KMS-11 (cell line): ENCODE data around the gene CELF4.

Experiments
- H2AFZ ChIP-seq: fragments of 200-600 bp; sonication (generic); 2 replicates; pipeline ENCODE4 v1.6.1; 2016; ENCODE audit warnings: antibody characterized with exemption, mixed run types, low read depth
- H3K27ac ChIP-seq: fragments of 200-600 bp; sonication (generic); 2 replicates; pipeline ENCODE4 v1.6.1; 2016; ENCODE audit warnings: mild to moderate bottlenecking, mixed run types
- H3K27me3 ChIP-seq: fragments of 200-600 bp; sonication (generic); 2 replicates; pipeline ENCODE4 v1.6.1; 2017; ENCODE audit warnings: mild to moderate bottlenecking, low read depth, mixed run types, moderate library complexity; ENCODE audit not compliant: insufficient read depth
- H3K36me3 ChIP-seq: fragments of 200-600 bp; sonication (generic); 2 replicates; pipeline ENCODE4 v1.6.1; 2017; ENCODE audit warnings: mild to moderate bottlenecking, mixed run types; ENCODE audit not compliant: insufficient read depth
- H3K4me1 ChIP-seq: fragments of 200-600 bp; sonication (generic); 2 replicates; pipeline ENCODE4 v1.6.1; 2016; ENCODE audit warnings: mild to moderate bottlenecking, low read depth, mixed run types; ENCODE audit not compliant: poor library complexity, severe bottlenecking
- H3K4me2 ChIP-seq: fragments of 200-600 bp; sonication (generic); 2 replicates; pipeline ENCODE4 v1.7.0; 2016; ENCODE audit warnings: mild to moderate bottlenecking, mixed run types
- H3K4me3 ChIP-seq: fragments of 200-600 bp; sonication (generic); IDR thresholded peaks from 2 replicates; pipeline ENCODE4 v1.6.1; 2017; ENCODE audit warnings: low read depth, low read length, mixed read lengths; ENCODE audit not compliant: insufficient read depth
- H3K79me2 ChIP-seq: fragments of 200-600 bp; sonication (generic); 2 replicates; pipeline ENCODE4 v1.6.1; 2016; ENCODE audit warnings: low read depth, mixed run types; ENCODE audit not compliant: insufficient read depth
- H3K9ac ChIP-seq: fragments of 200-600 bp; sonication (generic); 2 replicates; pipeline ENCODE4 v1.6.1; 2016; ENCODE audit warnings: mild to moderate bottlenecking, mixed run types
- H4K20me1 ChIP-seq: fragments of 200-600 bp; sonication (generic); 2 replicates; pipeline ENCODE4 v1.6.1; 2016; ENCODE audit warnings: mild to moderate bottlenecking, mixed run types; ENCODE audit not compliant: insufficient read depth
- TF ChIP-seq, protein P1 (sequence below): fragments of 200-600 bp; sonication (generic); conservative IDR thresholded peaks from 2 replicates; pipeline ENCODE4 v1.6.1; 2017; ENCODE audit warnings: low read depth, mild to moderate bottlenecking, antibody characterized with exemption, low read length, moderate library complexity, mixed read lengths

Gene CELF4

DNA sequence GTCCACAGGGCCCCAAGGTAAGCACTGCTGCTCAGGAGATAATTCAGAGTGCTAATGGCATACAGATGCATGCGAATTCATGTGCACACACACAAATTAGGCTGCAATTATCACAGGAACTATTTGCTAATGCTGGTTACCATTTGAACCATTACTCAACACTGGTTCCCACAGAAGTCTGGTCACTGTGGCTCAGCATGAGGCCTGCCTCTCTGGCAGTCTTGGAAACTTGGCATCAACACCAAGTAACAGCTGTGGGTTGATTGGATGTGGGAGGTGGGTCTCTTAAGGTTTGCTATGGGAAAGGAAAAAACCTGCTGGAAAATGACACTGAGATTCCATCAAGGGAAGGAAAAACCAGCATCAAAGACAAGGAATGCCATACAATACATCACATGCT lies 105.0 kb downstream of the CELF4 start:
- Histone ChIP-seq H4K20me1 (no peaks in the 10 kb centered on the region), H3K27ac (no peak overlapping the region), H3K4me3 (no peak overlapping the region), H3K36me3 (no peaks in the 10 kb centered on the region), H3K4me2 (no peak overlapping the region), H3K79me2 (no peaks in the 10 kb centered on the region), H3K9ac (no peak overlapping the region), H3K27me3 (no peaks in the 10 kb centered on the region), H2AFZ (no peak overlapping the region), H3K4me1 (no peaks in the 10 kb centered on the region)
- TF ChIP-seq, protein P1, sequence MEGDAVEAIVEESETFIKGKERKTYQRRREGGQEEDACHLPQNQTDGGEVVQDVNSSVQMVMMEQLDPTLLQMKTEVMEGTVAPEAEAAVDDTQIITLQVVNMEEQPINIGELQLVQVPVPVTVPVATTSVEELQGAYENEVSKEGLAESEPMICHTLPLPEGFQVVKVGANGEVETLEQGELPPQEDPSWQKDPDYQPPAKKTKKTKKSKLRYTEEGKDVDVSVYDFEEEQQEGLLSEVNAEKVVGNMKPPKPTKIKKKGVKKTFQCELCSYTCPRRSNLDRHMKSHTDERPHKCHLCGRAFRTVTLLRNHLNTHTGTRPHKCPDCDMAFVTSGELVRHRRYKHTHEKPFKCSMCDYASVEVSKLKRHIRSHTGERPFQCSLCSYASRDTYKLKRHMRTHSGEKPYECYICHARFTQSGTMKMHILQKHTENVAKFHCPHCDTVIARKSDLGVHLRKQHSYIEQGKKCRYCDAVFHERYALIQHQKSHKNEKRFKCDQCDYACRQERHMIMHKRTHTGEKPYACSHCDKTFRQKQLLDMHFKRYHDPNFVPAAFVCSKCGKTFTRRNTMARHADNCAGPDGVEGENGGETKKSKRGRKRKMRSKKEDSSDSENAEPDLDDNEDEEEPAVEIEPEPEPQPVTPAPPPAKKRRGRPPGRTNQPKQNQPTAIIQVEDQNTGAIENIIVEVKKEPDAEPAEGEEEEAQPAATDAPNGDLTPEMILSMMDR: no peak

DNA sequence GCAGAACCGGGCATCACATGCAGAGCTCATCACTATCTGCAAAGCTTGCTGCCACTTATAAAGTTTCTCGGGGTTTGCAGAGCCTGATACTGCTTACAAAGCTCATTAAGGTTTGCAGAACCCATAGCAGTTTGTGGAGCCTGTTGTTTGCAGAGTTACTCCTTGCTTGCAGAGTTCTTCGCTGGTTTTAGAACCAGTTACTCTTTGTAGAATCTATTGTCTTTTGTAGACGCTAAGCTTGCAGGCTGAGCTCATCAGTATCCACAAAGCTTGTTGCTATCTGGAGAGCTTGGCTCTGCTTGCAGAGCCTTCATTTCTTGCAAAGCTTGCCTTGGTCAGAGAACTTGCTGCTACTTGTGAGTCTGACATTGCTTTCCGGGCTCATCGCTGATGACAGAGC lies 106.9 kb downstream of the CELF4 start:
- no peak overlapping the region for H3K9ac ChIP-seq
- no peak overlapping the region for H2AFZ ChIP-seq
- no peak overlapping the region for H3K27ac ChIP-seq
- H4K20me1 ChIP-seq: no peaks in the 10 kb centered on the region
- no peaks in the 10 kb centered on the region for H3K4me1 ChIP-seq
- TF ChIP-seq, protein P1: no peak
- H3K4me3 ChIP-seq: no peak overlapping the region
- H3K4me2 ChIP-seq: no peak overlapping the region
- H3K36me3 ChIP-seq: no peaks in the 10 kb centered on the region
- no peaks in the 10 kb centered on the region for H3K79me2 ChIP-seq
- H3K27me3 ChIP-seq: no peaks in the 10 kb centered on the region

DNA sequence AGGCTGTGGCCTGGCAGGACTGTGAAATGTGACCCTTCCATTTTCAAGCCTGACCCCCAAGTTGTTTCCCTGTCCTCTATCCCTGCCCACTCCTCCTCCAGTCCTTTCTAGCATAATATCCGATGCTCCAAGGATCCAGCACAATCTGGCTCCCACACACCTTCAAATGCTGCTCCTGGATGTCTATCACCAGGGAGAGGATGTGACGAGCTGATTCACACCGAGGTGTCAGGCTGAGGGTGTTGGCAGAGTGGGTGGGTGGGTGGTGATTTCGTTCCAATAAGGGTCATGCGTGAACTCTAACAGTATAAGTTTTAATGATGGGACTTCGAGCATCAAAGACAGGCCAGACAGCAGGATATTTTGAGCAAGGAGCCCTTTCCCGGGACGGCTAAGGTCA lies 107.8 kb downstream of the CELF4 start:
- Histone ChIP-seq H3K27ac (no peak overlapping the region), H4K20me1 (no peaks in the 10 kb centered on the region), H3K9ac (no peak overlapping the region), H3K79me2 (no peaks in the 10 kb centered on the region), H3K27me3 (no peaks in the 10 kb centered on the region), H3K4me3 (no peak overlapping the region), H3K4me1 (no peaks in the 10 kb centered on the region), H3K4me2 (no peak overlapping the region), H3K36me3 (no peaks in the 10 kb centered on the region), H2AFZ (no peak overlapping the region)
- TF ChIP-seq, protein P1: no peak

DNA sequence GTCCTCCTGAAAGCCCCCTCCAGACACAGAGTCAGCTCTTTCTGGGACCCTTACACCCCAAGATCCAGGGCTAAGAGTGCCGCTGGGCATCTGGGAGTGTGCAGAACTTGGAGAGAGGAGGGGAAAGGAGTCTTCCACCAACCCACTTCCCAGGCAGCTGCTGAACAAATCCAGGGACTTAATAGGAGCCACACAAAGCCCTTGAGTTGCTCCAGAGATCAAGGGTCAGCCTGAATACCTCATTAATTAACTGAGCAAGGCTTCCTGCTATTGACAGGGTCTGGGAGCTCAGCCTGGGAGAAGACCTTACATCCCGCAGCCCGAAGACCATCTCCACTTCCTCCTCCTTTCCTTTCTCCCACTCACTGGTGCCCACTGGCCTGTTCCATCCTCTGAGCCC lies 108.3 kb downstream of the CELF4 start:
- H3K4me1 ChIP-seq: no peaks in the 10 kb centered on the region
- H3K4me2 ChIP-seq: no peak overlapping the region
- no peaks in the 10 kb centered on the region for H3K36me3 ChIP-seq
- TF ChIP-seq, protein P1: no peak
- no peak overlapping the region for H3K4me3 ChIP-seq
- H3K27me3 ChIP-seq: no peaks in the 10 kb centered on the region
- H2AFZ ChIP-seq: no peak overlapping the region
- no peak overlapping the region for H3K9ac ChIP-seq
- no peaks in the 10 kb centered on the region for H3K79me2 ChIP-seq
- H4K20me1 ChIP-seq: no peaks in the 10 kb centered on the region
- no peak overlapping the region for H3K27ac ChIP-seq

DNA sequence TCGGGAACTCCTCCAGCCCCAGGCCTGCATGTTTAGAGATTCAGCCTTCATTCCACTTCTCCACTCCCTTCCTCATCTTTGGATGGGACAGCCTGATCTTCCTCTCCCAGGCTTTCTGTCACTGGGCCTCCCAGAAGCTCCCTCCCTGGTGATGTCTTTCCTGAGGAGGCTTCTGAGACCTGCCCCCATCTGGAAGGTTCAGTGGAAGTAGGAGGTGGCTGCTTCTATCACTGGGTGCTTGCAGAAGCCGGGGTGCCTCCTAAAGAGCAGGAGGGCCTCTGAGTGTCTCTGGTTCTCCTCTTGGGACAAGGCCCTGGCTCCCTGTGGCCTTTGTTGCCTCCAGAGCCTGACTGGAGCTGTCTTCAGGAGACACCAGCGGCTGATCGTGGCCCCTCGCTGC lies 108.7 kb downstream of the CELF4 start:
- Histone ChIP-seq H3K27me3 (no peaks in the 10 kb centered on the region), H3K4me3 (no peak overlapping the region), H3K4me2 (no peak overlapping the region), H3K27ac (no peak overlapping the region), H3K79me2 (no peaks in the 10 kb centered on the region), H3K9ac (no peak overlapping the region), H2AFZ (no peak overlapping the region), H3K36me3 (no peaks in the 10 kb centered on the region), H3K4me1 (no peaks in the 10 kb centered on the region), H4K20me1 (no peaks in the 10 kb centered on the region)
- TF ChIP-seq, protein P1: no peak
